Epithelial cell of proximal tubule (primary cell): ENCODE results near the gene IL24. TPM values are rescaled to one million over a fixed set of nuclear protein-coding genes. Genes with fewer than 3 reads are reported as not detected.

Experiments
- DNase-seq: peaks from one replicate; pipeline ENCODE4 v3.0.0-alpha.2; 2011; ENCODE audit warnings: low read depth
- H3K4me3 ChIP-seq: 2 replicates; pipeline ENCODE4 v1.5.1; 2011; ENCODE audit warnings: low read depth, mild to moderate bottlenecking, low read length
- CTCF ChIP-seq: conservative IDR thresholded peaks from 2 replicates; pipeline ENCODE4 v1.5.1; 2012; ENCODE audit warnings: low read depth, mild to moderate bottlenecking, low read length
- total RNA-seq: library from RNA; depleted of rRNA; stranded (reverse); fragments of >200 nt; gene quantifications from 2 replicates; pipeline ENCODE4 v1.2.3, GENCODE V29; 2015

The IL24 gene
- total RNA-seq, 1 donor from 2014 or later: 1.1 TPM

- no peak overlapping the region for H3K4me3 ChIP-seq
- TF ChIP-seq CTCF: no peak
- no peak for DNase-seq
Observed at GRCh38 chr1:206926286-206926685, 29.0 kb downstream of the IL24 start.

GRCh38 chr1:206929524-206929923 is 32.3 kb downstream of the IL24 start:
- DNase-seq: no peak
- TF ChIP-seq CTCF: no peak
- H3K4me3 ChIP-seq: no peak overlapping the region

GRCh38 chr1:206930210-206930798 is 33.1 kb downstream of the IL24 start:
- no peak overlapping the region for H3K4me3 ChIP-seq
- no peak for DNase-seq
- TF ChIP-seq CTCF: no peak

GRCh38 chr1:206931709-206932108 is 34.5 kb downstream of the IL24 start:
- no peak overlapping the region for H3K4me3 ChIP-seq
- no peak for DNase-seq
- TF ChIP-seq CTCF: no peak

- TF ChIP-seq CTCF: no peak
- no peak for DNase-seq
- H3K4me3 ChIP-seq: no peak overlapping the region
Observed at GRCh38 chr1:206932177-206932576, 34.9 kb downstream of the IL24 start.

GRCh38 chr1:206933333-206933945 is 36.2 kb downstream of the IL24 start:
- no peak for DNase-seq
- TF ChIP-seq CTCF: peak; percentile 74
- no peak overlapping the region for H3K4me3 ChIP-seq

GRCh38 chr1:206935491-206936067 is 38.3 kb downstream of the IL24 start:
- peak; percentile 81 for TF ChIP-seq CTCF
- no peak overlapping the region for H3K4me3 ChIP-seq
- no peak for DNase-seq
